ENCODE results near the gene LRRC26. TPM values are rescaled to one million over a fixed set of nuclear protein-coding genes. Genes with fewer than 3 reads are reported as not detected.
"Not testable (repeated sequence)": the region's sequence is repeated elsewhere in the genome, so short reads cannot be mapped to it uniquely, and the experiment has no call there.

Gene LRRC26
- total and polyA plus RNA-seq, 2 of the 13 experiments (the other 11 are each of a cell fraction or from before 2014, with no cell fraction given): not detected

GRCh38 chr9:137123468-137123837, 46.4 kb downstream of the LRRC26 start:
- DNase-seq (ENCODE audit: low spot score): no peak
- no peak overlapping the region for H3K9ac ChIP-seq (ENCODE audit: insufficient read depth, low read depth, low read length)
- CTCF ChIA-PET (ENCODE audit: low intra/inter-chr PET ratio, low total read pairs): no interaction called here
- no peak overlapping the region for H3K27ac ChIP-seq (ENCODE audit: extremely low read length, insufficient read depth, low read length)
- no peak for ATAC-seq
- no peak overlapping the region for H3K4me2 ChIP-seq (ENCODE audit: low read depth, low read length)
- 92% methylated on average over 5 of the region's 5 CpGs for WGBS (ENCODE audit: low lambda C conversion rate)
- no peaks in the 10 kb centered on the region for H3K27me3 ChIP-seq (ENCODE audit: control insufficient read depth in 1 of 2, insufficient read depth in 2 of 2, low read length in 2 of 2)
- no peak overlapping the region for H2AFZ ChIP-seq (ENCODE audit: low read length)
- intact Hi-C loops (cut with micrococcal nuclease; ENCODE audit: unreplicated experiment) (no loop called here), in situ Hi-C loops (cut with HindIII; ENCODE audit: extremely low pct_ligation_motif_present, low pct_unique_long_range_greater_than_20kb) (no loop called here)
- peaks cover 11% of the 10 kb centered on the region for H3K79me2 ChIP-seq (ENCODE audit: insufficient read depth, low read length)
- POLR2A ChIA-PET: no interaction called here
- no peak for TF ChIP-seq BORCS8-MEF2B (CRISPR knock-in tag; IDR thresholded peaks at IDR 0.05)
- no peak for TF ChIP-seq FOXC1 (CRISPR knock-in tag; IDR thresholded peaks at IDR 0.05; ENCODE audit: borderline replicate concordance)
- no peak for TF ChIP-seq MIXL1 (CRISPR knock-in tag; IDR thresholded peaks at IDR 0.05)
- TF ChIP-seq ZNF724P (CRISPR knock-in tag; IDR thresholded peaks at IDR 0.05; ENCODE audit: borderline replicate concordance): no peak
- TF ChIP-seq ZNF234 (CRISPR knock-in tag; conservative IDR thresholded peaks at IDR 0.05): no peak
- TF ChIP-seq SNAI1 (CRISPR knock-in tag; IDR thresholded peaks at IDR 0.05; ENCODE audit: borderline replicate concordance): no peak
- no peak for TF ChIP-seq POGZ (CRISPR knock-in tag; IDR thresholded peaks at IDR 0.05)
- TF ChIP-seq ZBTB8A (CRISPR knock-in tag; IDR thresholded peaks at IDR 0.05; ENCODE audit: borderline replicate concordance, low read depth): no peak
- no peak for TF ChIP-seq ZNF430 (CRISPR knock-in tag; IDR thresholded peaks at IDR 0.05)
- TF ChIP-seq ZNF331 (CRISPR knock-in tag; IDR thresholded peaks at IDR 0.05): no peak
- TF ChIP-seq MED8 (CRISPR knock-in tag; IDR thresholded peaks at IDR 0.05; ENCODE audit: insufficient replicate concordance): no peak
- no peak for TF ChIP-seq ZNF576 (CRISPR knock-in tag; IDR thresholded peaks at IDR 0.05)
- TF ChIP-seq U2AF1 (optimal IDR thresholded peaks at IDR 0.05; ENCODE audit: low read depth, low read length): no peak
- H3K9me3 ChIP-seq (ENCODE audit: low read length): no peaks in the 10 kb centered on the region
- H3K4me3 ChIP-seq (replicated peaks in 1 of 3; ENCODE audit: insufficient read depth in 1 of 3, low read depth in 2 of 3, low read length in 3 of 3): no peak overlapping the region
- H3K36me3 ChIP-seq (replicated peaks in 1 of 2; ENCODE audit: control insufficient read depth in 1 of 2, insufficient read depth in 2 of 2, low read length in 2 of 2): no peaks in the 10 kb centered on the region
- peaks cover 5% of the 10 kb centered on the region; the same call in 1 of the 2 replicates for H4K20me1 ChIP-seq (ENCODE audit: insufficient read depth, low read length)
- no peak for FAIRE-seq
- peaks cover 31% of the 10 kb centered on the region for H3K4me1 ChIP-seq (ENCODE audit: insufficient read depth, low read length)
- no TSS peak for BruUV-seq (replicated peaks)

GRCh38 chr9:137122796-137123467, 46.9 kb downstream of the LRRC26 start:
- 96% methylated on average over 16 of the region's 16 CpGs for WGBS (ENCODE audit: low lambda C conversion rate)
- H3K27ac ChIP-seq (ENCODE audit: extremely low read length, insufficient read depth, low read length); ATAC-seq; FAIRE-seq; intact Hi-C loops (cut with micrococcal nuclease; ENCODE audit: unreplicated experiment); H3K9me3 ChIP-seq (ENCODE audit: low read length); DNase-seq (ENCODE audit: low spot score); H3K36me3 ChIP-seq (replicated peaks in 1 of 2; ENCODE audit: control insufficient read depth in 1 of 2, insufficient read depth in 2 of 2, low read length in 2 of 2); H3K4me3 ChIP-seq (replicated peaks in 1 of 3; ENCODE audit: insufficient read depth in 1 of 3, low read depth in 2 of 3, low read length in 3 of 3); H4K20me1 ChIP-seq (ENCODE audit: insufficient read depth, low read length); in situ Hi-C loops (cut with HindIII; ENCODE audit: extremely low pct_ligation_motif_present, low pct_unique_long_range_greater_than_20kb); H3K79me2 ChIP-seq (ENCODE audit: insufficient read depth, low read length); BruUV-seq (replicated peaks); POLR2A ChIA-PET; H2AFZ ChIP-seq (ENCODE audit: low read length); H3K4me2 ChIP-seq (ENCODE audit: low read depth, low read length); H3K9ac ChIP-seq (ENCODE audit: insufficient read depth, low read depth, low read length); H3K27me3 ChIP-seq (ENCODE audit: control insufficient read depth in 1 of 2, insufficient read depth in 2 of 2, low read length in 2 of 2): not testable (repeated sequence)
- CTCF ChIA-PET (ENCODE audit: low intra/inter-chr PET ratio, low total read pairs): interaction anchor here (1.5 kb wide), 1 partner anchor 113 kb away, joined by 3 read pairs; no protein-coding TSS in a partner anchor
- H3K4me1 ChIP-seq (ENCODE audit: insufficient read depth, low read length): peaks cover 29% of the 10 kb centered on the region

All from HepG2 (cell line).